AG10803 (cell line): Measurements from ENCODE around the gene LRRC45.

Experiments used
- DNase-seq: peaks from one replicate; pipeline ENCODE4 v3.0.0; 2010; ENCODE audit warnings: low read depth
- H3K4me3 ChIP-seq: 2 replicates; pipeline ENCODE4 v1.5.1; 2011; ENCODE audit warnings: mild to moderate bottlenecking, low read length, control low read depth
- TF ChIP-seq, protein P1 (sequence below): conservative IDR thresholded peaks from 2 replicates; pipeline ENCODE4 v1.5.1; 2011; ENCODE audit warnings: mild to moderate bottlenecking, low read length, control low read depth, inconsistent platforms

The LRRC45 gene

DNA sequence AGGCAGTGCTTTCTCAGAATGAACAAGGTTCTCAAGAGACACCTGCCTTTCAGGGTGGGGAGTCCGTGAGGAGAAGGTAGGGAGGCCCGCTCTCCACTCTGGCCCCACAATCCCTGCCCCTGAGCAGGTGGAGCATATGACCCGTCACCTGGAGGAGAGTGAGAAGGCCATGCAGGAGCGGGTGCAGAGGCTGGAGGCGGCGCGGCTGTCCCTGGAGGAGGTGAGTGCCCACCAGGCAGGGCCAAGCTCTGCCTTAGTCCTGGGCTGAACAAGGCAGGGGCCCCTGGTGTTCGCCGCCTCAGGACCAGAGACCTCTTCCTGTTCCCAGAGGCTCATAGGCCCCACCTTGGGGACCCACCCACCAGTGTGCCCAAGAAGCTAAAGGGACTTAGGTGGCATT lies 5.9 kb downstream of the LRRC45 start:
- H3K4me3 ChIP-seq: no peak overlapping the region
- DNase-seq: no peak
- TF ChIP-seq, protein P1, sequence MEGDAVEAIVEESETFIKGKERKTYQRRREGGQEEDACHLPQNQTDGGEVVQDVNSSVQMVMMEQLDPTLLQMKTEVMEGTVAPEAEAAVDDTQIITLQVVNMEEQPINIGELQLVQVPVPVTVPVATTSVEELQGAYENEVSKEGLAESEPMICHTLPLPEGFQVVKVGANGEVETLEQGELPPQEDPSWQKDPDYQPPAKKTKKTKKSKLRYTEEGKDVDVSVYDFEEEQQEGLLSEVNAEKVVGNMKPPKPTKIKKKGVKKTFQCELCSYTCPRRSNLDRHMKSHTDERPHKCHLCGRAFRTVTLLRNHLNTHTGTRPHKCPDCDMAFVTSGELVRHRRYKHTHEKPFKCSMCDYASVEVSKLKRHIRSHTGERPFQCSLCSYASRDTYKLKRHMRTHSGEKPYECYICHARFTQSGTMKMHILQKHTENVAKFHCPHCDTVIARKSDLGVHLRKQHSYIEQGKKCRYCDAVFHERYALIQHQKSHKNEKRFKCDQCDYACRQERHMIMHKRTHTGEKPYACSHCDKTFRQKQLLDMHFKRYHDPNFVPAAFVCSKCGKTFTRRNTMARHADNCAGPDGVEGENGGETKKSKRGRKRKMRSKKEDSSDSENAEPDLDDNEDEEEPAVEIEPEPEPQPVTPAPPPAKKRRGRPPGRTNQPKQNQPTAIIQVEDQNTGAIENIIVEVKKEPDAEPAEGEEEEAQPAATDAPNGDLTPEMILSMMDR: no peak

DNA sequence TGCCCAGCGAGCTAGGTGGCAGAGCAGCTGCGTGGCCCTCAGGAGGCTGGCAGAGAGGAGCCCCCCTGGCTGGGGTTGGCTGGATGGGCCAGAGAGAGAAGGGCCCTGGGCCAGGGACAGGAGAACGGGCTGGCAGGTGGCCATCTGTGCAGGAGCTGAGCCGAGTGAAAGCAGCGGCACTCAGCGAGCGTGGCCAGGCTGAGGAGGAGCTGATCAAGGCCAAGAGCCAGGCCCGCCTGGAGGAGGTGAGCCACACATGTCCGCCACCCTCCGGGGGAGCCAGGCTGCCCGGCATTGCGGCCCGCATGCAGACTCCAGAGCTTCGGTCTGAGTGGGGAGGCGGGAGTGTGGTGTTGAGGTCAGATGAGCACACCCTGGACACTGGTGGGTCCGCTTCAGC lies 6.3 kb downstream of the LRRC45 start:
- no peak overlapping the region for H3K4me3 ChIP-seq
- TF ChIP-seq, protein P1: no peak
- no peak for DNase-seq

DNA sequence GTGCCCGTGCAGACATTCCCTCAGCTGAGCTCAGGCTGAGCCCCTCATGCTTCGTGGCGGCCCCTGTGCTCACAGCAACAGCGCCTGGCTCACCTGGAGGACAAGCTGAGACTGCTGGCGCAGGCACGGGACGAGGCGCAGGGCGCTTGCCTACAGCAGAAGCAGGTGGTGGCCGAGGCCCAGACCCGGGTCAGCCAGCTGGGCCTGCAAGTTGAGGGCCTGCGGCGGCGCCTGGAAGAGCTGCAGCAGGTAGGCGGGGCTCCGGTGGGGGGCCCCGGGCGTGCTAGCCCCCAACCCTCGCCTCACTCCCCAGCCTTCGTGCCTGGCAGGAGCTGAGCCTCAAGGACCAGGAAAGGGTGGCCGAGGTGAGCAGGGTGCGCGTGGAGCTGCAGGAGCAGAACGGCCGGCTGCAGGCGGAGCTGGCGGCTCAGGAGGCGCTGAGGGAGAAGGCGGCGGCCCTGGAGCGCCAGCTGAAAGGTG lies 6.9 kb downstream of the LRRC45 start:
- H3K4me3 ChIP-seq: no peak overlapping the region
- TF ChIP-seq, protein P1: no peak
- no peak for DNase-seq

DNA sequence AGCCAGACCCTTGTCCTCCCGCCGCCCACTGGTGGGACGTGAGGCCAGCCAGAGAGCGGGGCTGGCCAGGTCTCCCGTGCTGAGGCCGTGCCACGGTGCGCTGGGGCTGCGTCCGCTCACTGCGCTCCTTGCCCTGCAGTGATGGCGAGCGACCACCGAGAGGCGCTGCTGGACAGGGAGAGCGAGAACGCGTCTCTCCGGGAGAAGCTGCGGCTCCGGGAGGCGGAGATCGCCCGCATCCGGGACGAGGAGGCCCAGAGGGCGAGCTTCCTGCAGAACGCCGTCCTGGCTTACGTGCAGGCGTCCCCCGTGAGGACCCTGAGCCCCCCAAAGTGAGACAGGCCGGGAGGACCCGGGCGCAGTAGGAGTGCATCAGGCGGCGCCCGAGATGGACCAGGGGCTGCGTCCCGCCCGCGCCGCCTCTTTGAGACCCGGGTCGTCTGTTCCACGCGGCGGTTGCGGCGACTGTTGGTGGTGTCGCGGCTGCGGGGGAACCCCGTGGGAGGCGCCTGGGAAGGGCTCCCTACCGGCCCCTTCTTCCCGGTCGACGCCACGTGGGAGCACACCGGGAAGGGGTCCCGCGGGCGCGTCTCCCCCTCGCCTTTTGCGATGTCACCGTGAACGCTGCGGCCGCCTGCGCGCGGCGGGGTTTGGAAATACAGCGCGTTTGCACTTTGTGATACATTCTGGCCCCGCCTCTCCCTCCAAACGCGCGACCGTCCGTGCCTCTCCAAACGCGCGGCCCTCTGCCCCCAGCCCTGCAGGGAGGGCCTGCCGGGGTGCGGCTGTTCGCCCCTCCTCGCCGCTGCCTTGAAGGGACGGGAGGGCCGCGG lies 7.6 kb downstream of the LRRC45 start:
- peak overlapping the region; percentile 55 for H3K4me3 ChIP-seq
- TF ChIP-seq, protein P1: peak; percentile 65

DNA sequence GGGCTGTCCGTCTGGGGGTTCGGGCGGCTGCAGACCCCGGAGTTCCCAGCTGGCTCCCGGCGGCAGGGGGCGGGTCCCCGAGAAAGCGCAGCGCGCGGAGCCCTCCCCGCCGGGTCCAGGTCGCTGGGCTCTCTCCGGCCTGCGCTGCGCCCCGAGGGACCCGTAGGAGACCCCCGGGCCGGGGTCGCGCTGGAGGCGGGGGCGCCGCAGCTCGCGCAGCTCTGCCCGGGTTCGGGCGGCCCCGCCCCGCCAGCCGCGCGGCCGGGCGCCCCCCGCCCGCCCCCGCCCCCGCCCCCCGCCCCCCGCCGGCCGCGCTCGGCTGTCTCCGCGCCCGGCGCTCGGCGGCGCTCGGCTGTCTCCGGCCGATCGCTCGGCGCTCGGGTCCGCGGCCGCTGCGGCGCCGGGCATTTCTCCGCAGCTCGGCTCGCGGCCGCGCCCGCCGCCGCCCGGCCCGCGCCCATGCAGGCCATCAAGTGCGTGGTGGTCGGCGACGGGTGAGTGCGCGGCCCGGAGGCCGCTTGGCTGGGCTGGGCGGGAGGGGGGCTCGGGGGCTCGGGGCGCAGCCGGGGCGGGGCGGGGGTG lies 8.3 kb downstream of the LRRC45 start, which contains the start of gene RAC3:
TSS of gene RAC3 (plus strand) at position 376 of the 582 bp plus-strand sequence. CDS start at position 460, 84 bp downstream.
- TF ChIP-seq, protein P1: no peak
- H3K4me3 ChIP-seq: peak within 1 kb of the TSS; percentile 55
- no peak for DNase-seq

More for the DNA sequence above, 7.6 kb downstream of the LRRC45 start:
- DNase-seq: peak; percentile 77

DNA sequence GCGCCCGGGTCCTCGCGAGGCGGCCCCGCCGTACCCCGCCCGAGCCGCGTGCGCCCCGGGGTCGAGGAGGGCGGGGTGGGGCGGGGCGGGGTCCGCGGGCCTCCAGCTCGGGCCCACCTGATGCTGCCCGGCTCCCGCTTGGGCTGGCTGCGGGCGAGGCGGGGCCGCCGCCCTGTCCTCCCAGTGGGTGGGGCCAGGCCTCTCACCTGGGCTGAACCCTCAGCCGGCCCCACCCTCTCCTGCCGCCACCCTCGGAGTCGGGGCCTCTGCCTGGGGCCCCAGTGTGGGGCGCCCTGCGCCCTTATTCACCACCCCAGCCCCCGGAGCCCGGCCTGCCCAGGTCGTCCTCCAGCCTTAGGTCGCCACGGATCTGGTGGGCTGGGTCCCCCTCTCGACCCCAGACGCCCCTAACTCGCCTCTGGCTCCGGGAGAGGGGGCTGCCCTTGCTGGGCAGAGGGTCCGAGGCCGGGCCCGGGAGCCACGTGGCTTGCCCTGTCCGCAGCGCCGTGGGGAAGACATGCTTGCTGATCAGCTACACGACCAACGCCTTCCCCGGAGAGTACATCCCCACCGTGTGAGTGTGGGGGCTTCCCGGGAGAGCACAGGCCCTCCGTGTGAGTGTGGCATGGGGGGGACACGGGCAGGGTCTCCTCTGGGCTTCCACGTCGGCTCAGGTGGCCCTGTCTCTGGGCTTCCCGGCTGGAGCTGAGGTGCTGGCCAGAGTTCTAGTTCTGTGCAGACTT lies 9.0 kb downstream of the LRRC45 start:
- peak overlapping the region; percentile 33 for H3K4me3 ChIP-seq
- DNase-seq: no peak
- TF ChIP-seq, protein P1: no peak
